HG03066 (cell line): ENCODE results near the gene TSR1.

Experiments used
- ATAC-seq: cut with Tn5 transposase; IDR thresholded peaks from one replicate; pipeline ENCODE4 v1.9.1; 2021; ENCODE audit warnings: low read depth; ENCODE audit not compliant: unreplicated experiment

Gene TSR1

DNA sequence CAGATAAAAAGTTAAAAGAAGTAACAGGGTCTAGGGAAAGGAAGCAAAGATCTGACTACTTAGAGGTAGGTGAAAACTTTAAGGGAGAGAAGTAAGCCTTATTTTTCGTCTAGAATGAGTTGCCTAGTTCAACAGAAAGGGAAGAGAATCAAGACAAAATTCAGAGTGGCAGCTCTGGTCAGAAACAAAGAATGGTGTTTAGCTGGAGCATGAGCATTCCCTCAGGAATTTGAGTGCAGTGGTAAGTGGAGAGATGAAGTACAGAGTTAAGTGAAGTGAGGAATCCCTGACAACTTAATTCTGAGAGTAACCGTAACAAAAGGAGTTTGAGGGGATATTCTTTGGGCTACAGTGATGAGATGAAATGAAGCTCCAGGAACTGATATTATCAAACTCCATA is 44.2 kb downstream of the TSR1 start:
- ATAC-seq, result no peak

DNA sequence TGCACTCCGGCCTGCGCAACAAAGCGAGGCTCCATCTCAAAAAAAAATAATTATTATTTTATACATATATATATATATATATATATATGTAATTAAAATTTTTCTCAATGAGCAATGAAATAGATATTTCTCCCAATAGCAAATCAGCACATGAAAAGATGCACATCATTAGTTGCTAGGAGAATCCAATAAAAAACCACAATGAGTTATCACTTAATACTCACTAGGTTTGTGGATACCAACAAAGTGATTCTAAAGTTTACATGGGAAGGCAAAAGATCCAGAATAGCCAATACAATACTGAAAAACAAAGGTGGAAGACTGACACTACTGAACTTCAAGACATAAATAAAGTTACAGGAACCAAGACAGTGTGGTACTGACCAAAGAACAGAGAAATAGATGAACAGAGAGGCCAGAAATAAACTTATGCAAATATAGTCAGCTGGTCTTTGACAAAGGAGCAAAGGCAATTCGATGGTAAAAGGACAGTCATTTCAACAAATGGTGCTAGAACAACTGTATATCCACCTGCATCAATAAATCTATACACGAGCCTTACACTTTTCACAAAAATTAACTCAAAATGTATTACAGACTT is 46.3 kb downstream of the TSR1 start:
- ATAC-seq, result no peak

DNA sequence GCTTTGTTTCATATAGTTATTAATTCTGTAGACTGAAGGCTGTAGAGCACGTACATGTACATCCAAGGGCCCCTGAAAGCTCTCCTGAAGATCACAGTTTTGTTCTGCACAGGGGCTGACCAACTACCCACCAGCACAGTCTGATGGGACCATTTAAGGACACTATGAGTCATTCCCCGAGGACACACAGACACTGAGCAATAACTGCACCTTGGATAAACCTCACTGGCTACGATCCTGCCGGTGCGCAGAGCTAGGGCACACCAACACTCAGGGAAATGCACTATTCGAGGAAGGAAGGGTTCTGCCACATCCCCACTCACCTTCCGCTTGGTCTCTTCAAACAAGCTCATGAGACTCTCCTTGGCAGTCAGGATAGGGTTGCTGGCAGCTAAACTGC is 53.0 kb downstream of the TSR1 start:
- no peak for ATAC-seq

DNA sequence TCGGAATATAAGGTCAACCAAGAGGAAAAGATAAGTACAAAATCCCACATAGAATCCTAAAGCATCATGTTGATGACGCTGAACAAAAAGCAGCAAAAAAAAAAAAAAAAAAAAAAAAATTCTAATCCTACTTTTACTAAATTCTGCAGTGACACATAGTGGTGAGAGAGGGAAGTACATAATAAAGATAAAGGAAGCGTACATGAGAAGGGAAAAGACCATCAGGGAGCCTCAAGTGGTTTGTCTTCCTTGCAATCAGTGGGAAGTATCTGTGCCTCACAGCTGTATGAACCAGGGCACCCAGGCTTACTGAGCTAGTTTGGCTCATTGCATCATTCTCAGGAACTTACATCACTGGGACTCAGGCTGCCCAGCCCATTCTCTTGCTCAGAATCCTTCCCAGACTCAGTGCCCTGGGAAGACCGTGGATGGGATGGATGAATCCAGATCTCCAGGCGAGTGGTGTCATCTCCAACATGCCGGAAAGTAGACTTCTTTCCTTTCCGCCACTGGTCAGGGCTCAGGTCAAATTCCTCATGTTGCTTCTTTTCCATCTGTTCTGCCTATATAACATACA is 53.9 kb downstream of the TSR1 start:
- ATAC-seq, result no peak

DNA sequence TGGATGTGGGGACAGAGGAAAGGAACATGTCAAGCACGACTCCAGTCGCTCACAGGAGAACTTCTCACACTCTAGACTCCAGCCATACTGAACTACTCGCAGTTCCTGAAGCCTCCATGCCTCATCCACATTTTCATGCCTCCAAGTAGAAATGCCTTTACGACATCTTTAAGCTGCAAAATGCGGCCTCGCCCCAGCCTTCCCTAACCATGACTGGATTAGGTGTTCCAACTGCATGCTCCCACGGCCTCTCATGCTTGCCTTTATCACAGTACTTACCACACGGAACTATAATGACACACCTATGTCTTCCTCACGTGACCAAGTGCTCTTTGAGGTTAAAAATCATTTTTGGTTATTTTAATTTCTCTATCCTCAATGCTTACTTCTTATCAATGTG is 56.5 kb downstream of the TSR1 start:
- ATAC-seq, result no peak

DNA sequence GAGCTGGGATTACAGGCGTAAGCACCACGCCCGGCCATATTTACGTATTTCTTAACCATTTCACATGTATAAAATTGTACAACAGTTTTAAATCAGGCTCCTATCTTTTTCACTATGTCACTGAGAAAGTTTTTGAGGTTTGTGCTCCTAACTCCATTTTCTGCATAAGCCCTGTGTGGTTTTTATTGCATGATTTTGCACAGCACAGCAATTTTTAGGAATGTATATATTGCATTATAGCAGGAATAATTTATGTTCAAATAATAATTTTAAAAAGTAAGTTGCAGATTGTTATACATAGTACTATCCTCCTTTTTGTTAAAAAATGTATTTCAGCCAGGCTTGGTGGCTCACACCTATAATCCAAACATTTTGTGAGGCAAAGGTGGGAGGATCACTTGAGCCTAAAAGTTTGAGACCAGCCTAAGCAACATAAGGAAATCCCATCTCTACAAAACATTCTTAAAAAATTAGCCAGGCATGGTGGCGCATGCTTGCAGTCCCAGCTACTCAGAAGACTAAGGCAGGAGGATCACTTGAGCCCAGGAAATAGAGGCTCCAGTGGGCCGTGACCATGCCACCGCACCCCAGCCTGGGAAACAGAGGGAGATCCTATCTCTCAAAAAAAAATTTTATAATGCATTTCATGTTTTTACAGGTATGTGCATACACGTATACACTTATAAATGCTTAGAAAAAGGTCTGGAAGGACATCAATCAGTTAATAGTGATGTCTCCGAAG is 58.7 kb downstream of the TSR1 start:
- no peak for ATAC-seq

DNA sequence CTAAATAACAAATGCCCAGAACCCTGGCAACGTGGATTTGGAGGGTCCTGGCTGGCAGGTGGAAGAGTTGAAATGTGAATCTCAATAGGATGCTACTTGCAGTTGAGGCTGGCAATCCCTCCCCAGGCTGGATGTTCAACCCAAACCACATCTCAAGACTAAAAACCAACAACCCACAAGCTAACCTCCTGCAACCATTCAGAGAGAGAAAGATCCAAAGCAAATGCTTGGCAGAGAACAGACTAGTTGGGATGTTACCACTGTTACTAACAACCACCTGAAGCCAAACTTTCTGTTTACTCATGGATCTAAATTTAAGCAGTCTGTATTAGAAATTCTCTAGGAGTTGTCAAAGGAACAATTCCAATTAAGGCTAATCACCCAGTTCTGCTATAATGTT is 60.5 kb downstream of the TSR1 start:
- ATAC-seq, result no peak

DNA sequence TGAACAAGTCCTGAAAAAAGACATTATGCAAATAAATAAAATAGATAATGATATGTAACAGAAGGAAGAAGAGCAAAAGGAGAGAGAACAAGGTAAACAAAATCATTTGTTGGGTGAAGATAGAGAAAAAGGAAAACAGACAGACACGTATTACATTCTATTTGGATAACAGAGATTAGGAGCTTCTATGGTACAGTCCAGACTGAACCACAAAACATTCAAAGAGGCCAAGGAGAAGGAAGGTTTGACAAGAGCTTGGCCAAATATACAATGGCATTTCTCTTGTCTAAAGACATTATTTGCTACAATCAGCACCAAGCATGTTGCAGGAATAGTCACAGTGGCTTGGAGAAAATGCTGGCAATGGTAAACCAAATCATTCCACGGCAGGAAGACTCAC is 61.8 kb downstream of the TSR1 start:
- no peak for ATAC-seq
